SK-N-MC (cell line): ENCODE results near the gene MMP21.

ENCODE experiments used
- EZH2 ChIP-seq: fragments of 200-600 bp; sonication (generic); IDR thresholded peaks from one replicate; pipeline ENCODE4 v1.6.1; 2017; ENCODE audit warnings: antibody characterized with exemption
- POLR2AphosphoS5 ChIP-seq: IDR thresholded peaks from 2 replicates; pipeline ENCODE4 v1.6.1; 2012; ENCODE audit warnings: mild to moderate bottlenecking, low read depth, low read length, borderline replicate concordance

DNA sequence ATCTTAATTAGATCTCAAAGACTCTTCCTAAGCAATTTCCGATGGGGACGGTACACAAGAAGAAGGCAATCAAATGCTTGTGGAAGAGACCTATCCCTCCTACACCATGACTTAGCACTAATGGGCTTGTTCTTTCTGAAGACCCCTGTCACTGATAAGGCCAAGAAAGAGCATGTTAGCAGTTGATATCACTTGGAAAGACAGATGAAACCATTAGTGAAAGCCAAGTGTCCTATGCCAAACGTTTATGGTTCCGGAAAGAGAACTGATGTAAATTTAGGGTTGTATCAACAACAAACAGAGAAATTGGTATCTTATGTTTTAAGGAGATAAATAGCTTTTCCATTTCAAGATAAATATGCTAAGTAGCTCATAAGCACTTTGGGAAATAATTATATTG, 40.9 kb upstream of the MMP21 start:
- TF ChIP-seq EZH2, result no peak
- TF ChIP-seq POLR2AphosphoS5, result no peak
